ENCODE results near the gene ARMC6.
A peak's percentile ranks its signal among the peaks of the same experiment; 100 is the strongest.
"Not testable (repeated sequence)": the region's sequence is repeated elsewhere in the genome, so short reads cannot be mapped to it uniquely, and the experiment has no call there.

ARMC6 gene

GRCh38 chr19:19102566-19102965, 69.2 kb downstream of the ARMC6 start:
- POLR2A ChIA-PET; CTCF ChIA-PET; H3K27ac ChIP-seq (ENCODE audit: extremely low read depth, low read depth, low read length): not testable (repeated sequence)

More at GRCh38 chr19:19102566-19102965, 69.2 kb downstream of the ARMC6 start:
- peak; percentile 50; the same call in 1 of the 2 replicates for TF ChIP-seq ZNF140 (tag by site-specific recombination; IDR thresholded peaks at IDR 0.05)
- TF ChIP-seq, protein P1, sequence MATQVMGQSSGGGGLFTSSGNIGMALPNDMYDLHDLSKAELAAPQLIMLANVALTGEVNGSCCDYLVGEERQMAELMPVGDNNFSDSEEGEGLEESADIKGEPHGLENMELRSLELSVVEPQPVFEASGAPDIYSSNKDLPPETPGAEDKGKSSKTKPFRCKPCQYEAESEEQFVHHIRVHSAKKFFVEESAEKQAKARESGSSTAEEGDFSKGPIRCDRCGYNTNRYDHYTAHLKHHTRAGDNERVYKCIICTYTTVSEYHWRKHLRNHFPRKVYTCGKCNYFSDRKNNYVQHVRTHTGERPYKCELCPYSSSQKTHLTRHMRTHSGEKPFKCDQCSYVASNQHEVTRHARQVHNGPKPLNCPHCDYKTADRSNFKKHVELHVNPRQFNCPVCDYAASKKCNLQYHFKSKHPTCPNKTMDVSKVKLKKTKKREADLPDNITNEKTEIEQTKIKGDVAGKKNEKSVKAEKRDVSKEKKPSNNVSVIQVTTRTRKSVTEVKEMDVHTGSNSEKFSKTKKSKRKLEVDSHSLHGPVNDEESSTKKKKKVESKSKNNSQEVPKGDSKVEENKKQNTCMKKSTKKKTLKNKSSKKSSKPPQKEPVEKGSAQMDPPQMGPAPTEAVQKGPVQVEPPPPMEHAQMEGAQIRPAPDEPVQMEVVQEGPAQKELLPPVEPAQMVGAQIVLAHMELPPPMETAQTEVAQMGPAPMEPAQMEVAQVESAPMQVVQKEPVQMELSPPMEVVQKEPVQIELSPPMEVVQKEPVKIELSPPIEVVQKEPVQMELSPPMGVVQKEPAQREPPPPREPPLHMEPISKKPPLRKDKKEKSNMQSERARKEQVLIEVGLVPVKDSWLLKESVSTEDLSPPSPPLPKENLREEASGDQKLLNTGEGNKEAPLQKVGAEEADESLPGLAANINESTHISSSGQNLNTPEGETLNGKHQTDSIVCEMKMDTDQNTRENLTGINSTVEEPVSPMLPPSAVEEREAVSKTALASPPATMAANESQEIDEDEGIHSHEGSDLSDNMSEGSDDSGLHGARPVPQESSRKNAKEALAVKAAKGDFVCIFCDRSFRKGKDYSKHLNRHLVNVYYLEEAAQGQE (tag by site-specific recombination; IDR thresholded peaks at IDR 0.05), result peak; percentile 53; the same call in 1 of the 2 replicates
- TF ChIP-seq ZXDB (tag by site-specific recombination; IDR thresholded peaks at IDR 0.05), result 0 out of 2 replicates have a peak, but pooled peaks have one; percentile 27
- TF ChIP-seq ZNF555 (tag by site-specific recombination; conservative IDR thresholded peaks at IDR 0.05), result peak; percentile 67
- peak; percentile 47 for TF ChIP-seq ZNF529 (tag by site-specific recombination; IDR thresholded peaks at IDR 0.05; ENCODE audit: insufficient replicate concordance)
- TF ChIP-seq ZNF518A (tag by site-specific recombination; conservative IDR thresholded peaks at IDR 0.05; ENCODE audit: low read depth), result peak; percentile 89
- peak; percentile 43; the same call in 1 of the 2 replicates for TF ChIP-seq KLF7 (tag by site-specific recombination; IDR thresholded peaks at IDR 0.05; ENCODE audit: borderline replicate concordance)
- peak; percentile 22; the same call in 1 of the 2 replicates for TF ChIP-seq ZNF433 (tag by site-specific recombination; IDR thresholded peaks at IDR 0.05; ENCODE audit: low read depth)
- 0 out of 2 replicates have a peak, but pooled peaks have one; percentile 18 for TF ChIP-seq ZNF664 (tag by site-specific recombination; IDR thresholded peaks at IDR 0.05)
- TF ChIP-seq ZNF266 (tag by site-specific recombination; IDR thresholded peaks at IDR 0.05; ENCODE audit: low read depth), result 0 out of 2 replicates have a peak, but pooled peaks have one; percentile 65
- 0 out of 2 replicates have a peak, but pooled peaks have one; percentile 26 for TF ChIP-seq ZNF354C (tag by site-specific recombination; IDR thresholded peaks at IDR 0.05; ENCODE audit: borderline replicate concordance, low read depth)
- peak; percentile 47 for TF ChIP-seq ZNF510 (tag by site-specific recombination; IDR thresholded peaks at IDR 0.05; ENCODE audit: insufficient replicate concordance)
- peak; percentile 54; the same call in 1 of the 2 replicates for TF ChIP-seq ZNF292 (tag by site-specific recombination; IDR thresholded peaks at IDR 0.05; ENCODE audit: borderline replicate concordance, low read depth)
- peak; percentile 83 for TF ChIP-seq ZNF426 (tag by site-specific recombination; IDR thresholded peaks at IDR 0.05)
- TF ChIP-seq ZNF623 (tag by site-specific recombination; IDR thresholded peaks at IDR 0.05), result peak; percentile 70
- peak; percentile 94 for TF ChIP-seq ZNF394 (tag by site-specific recombination; IDR thresholded peaks at IDR 0.05; ENCODE audit: borderline replicate concordance)
- TF ChIP-seq ZBTB8A (tag by site-specific recombination; IDR thresholded peaks at IDR 0.05), result peak; percentile 72
- TF ChIP-seq ZNF654 (tag by site-specific recombination; IDR thresholded peaks at IDR 0.05; ENCODE audit: low read depth), result peak; percentile 25; the same call in 1 of the 2 replicates
- TF ChIP-seq ZNF560 (tag by site-specific recombination; IDR thresholded peaks at IDR 0.05; ENCODE audit: borderline replicate concordance), result peak; percentile 46; the same call in 1 of the 2 replicates
- TF ChIP-seq, protein P2, sequence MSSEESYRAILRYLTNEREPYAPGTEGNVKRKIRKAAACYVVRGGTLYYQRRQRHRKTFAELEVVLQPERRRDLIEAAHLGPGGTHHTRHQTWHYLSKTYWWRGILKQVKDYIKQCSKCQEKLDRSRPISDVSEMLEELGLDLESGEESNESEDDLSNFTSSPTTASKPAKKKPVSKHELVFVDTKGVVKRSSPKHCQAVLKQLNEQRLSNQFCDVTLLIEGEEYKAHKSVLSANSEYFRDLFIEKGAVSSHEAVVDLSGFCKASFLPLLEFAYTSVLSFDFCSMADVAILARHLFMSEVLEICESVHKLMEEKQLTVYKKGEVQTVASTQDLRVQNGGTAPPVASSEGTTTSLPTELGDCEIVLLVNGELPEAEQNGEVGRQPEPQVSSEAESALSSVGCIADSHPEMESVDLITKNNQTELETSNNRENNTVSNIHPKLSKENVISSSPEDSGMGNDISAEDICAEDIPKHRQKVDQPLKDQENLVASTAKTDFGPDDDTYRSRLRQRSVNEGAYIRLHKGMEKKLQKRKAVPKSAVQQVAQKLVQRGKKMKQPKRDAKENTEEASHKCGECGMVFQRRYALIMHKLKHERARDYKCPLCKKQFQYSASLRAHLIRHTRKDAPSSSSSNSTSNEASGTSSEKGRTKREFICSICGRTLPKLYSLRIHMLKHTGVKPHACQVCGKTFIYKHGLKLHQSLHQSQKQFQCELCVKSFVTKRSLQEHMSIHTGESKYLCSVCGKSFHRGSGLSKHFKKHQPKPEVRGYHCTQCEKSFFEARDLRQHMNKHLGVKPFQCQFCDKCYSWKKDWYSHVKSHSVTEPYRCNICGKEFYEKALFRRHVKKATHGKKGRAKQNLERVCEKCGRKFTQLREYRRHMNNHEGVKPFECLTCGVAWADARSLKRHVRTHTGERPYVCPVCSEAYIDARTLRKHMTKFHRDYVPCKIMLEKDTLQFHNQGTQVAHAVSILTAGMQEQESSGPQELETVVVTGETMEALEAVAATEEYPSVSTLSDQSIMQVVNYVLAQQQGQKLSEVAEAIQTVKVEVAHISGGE (tag by site-specific recombination; conservative IDR thresholded peaks at IDR 0.05; ENCODE audit: low read depth), result peak; percentile 74
- TF ChIP-seq ZNF202 (tag by site-specific recombination; IDR thresholded peaks at IDR 0.05; ENCODE audit: borderline replicate concordance), result peak; percentile 60; the same call in 1 of the 2 replicates
- H3K4me3 ChIP-seq (ENCODE audit: low read depth, low read length); H3K4me1 ChIP-seq (ENCODE audit: control insufficient read depth, insufficient read depth, low read length); H3K36me3 ChIP-seq (ENCODE audit: control insufficient read depth in 2 of 2, insufficient read depth in 1 of 2, low read length in 2 of 2); H3K9me3 ChIP-seq (ENCODE audit: control insufficient read depth, insufficient read depth, low read depth, low read length): not testable (repeated sequence)

All from HEK293 (cell line).